ENCODE results near the gene MIDN.
A peak's percentile ranks its signal among the peaks of the same experiment; 100 is the strongest.

Gene MIDN

DNA sequence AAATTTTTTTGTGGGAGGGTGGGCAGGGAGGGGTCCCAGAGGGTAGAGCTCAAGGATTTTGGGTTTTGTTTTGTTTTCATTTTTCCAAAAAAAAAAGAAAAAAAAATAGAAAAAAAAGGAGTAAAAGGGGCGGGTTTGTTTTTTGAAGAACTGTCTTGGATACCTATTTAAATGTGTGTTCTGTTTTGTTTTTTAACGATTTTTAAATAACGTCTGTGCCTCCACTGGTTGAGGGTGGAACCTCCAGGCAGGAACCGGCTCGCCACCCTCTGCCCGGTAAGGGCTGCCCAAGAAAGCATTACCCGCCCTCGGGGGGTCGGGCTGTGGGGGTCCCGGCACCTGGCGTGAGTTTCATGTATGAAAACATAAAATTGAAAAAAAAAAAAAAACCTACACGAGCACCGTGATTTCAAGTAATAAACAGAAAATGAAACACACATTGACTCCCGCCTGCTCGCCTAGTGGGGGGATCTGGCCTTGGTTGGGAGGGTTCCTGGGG is 10.4 kb downstream of the MIDN start:
- DNase-seq (ENCODE audit: low read depth): no peak

DNA sequence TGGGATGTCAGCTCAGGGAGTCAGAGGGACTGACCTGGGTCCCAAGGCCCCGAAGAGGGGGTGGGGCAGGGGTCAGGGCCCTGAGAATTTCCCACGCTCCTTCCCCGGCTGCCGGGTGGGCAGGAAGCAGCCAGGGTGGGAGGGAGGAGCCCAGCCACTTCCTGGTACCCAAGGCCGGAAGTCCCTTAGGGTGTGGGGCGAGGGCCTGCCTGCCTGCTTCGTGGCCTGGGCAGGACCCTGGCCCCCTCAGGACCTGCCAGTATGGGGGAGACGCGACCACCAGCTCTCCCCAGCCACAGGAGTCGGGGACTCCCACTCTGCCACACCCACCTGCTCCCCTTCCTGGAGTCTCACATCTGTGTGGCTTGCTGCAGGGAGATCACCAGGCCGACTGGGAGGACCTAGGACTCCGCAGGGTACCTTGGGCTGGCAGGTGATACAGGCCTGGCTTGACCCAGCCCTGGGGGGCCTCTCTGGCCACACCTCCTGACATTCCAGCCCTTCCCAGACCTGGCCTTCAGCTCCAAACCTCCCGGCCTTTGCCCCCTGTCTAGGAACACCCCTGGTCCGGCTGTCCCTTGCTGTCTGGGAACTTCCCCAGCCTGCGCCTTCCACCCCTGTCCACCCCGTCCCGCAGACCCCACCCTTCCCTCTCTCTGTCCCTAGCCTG is 11.0 kb downstream of the MIDN start:
- DNase-seq (ENCODE audit: low read depth): no peak

DNA sequence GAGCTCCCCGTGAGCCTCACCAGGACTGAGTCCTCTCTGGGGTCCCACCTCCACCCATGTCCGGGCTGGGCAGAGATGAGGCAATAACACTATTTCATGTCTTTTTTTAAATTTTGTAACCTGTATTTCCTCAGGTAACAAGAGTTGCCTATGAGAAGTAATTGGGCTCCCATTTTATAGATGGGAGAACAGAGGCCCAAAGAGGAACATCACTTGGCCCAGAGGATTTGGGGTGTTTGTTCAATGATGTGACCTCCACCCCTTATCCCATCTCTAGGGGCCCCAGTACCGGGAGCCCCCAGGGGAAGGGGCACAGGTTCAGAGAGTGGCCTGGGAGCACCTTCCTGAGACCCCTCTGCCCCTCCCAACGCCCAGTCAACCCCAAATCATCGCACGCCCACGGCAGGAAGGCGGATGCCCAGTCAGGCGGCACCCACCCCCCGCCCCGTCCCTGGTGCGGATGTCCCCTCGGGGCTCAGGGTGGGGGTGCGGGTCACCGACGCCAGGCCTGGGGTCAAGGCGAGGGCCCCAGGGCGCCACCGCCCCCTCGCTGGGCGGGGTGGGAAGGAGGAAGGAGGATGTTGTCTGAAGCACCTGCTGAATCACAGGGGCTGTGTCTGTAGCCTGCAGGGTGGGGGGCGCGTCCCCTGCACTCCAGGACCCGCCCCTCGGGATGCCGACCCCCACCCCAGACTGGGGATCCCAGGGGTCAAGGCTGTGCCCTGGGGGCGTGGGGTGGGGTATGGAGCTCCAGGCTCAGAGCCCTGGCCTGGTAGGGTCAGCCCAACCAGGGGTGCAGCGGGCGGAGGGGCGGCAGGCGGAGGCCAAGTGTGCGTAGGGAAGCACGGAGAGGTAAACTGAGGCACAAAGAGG is 11.7 kb downstream of the MIDN start:
- DNase-seq (ENCODE audit: low read depth): no peak

DNA sequence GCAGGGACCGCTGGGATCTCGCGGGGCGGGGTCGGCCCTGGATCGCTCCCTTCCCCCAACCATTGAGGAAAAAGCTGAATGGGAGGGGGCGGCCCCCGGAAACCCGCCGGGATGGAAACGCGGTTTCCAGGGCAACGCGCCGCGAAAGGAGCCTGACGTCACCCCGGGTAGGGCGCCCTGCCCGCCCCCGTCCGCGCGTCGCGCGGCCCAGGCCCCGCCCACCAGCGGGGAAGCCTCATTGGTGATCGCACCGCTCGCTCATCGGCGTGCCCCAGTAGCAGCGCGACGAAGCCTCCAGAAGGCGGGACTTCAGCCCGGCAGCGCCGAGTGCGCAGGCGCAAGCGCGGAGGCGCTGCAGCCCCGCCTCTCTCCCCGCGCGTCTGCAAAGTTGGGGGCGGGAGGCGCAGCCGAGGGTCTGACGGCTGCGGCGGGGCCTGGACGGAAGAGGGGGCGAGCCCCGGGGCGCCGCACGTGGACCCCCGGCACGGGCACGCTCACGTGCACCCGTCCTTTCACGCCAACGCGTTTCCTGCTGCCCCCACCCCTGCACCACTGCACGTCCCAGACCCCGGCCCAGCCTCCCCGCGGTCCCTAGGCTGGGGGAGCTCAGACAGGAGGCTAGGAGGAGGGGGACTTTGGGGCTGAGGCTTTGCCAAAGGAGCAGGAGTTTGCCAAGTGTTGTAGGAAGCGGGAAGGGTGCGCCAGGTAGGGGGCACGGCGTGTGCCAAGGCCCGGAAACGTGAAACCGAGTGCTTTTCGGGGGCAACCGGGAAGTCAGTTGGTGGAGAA is 12.6 kb downstream of the MIDN start:
- DNase-seq (ENCODE audit: low read depth): peak; percentile 94

DNA sequence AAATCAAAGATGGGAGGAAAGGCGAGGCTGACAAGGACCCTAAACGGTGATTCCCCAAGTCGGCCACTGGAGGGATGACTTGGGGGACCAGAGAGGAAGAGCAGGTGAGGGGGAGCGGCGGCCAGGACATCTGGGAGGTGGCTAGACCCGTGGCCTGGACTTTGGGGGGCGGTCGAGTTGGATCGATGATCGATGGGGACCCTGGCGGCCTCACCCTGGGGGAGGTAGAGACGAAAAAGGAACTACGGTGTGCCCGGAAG is 13.1 kb downstream of the MIDN start:
- DNase-seq (ENCODE audit: low read depth): no peak

DNA sequence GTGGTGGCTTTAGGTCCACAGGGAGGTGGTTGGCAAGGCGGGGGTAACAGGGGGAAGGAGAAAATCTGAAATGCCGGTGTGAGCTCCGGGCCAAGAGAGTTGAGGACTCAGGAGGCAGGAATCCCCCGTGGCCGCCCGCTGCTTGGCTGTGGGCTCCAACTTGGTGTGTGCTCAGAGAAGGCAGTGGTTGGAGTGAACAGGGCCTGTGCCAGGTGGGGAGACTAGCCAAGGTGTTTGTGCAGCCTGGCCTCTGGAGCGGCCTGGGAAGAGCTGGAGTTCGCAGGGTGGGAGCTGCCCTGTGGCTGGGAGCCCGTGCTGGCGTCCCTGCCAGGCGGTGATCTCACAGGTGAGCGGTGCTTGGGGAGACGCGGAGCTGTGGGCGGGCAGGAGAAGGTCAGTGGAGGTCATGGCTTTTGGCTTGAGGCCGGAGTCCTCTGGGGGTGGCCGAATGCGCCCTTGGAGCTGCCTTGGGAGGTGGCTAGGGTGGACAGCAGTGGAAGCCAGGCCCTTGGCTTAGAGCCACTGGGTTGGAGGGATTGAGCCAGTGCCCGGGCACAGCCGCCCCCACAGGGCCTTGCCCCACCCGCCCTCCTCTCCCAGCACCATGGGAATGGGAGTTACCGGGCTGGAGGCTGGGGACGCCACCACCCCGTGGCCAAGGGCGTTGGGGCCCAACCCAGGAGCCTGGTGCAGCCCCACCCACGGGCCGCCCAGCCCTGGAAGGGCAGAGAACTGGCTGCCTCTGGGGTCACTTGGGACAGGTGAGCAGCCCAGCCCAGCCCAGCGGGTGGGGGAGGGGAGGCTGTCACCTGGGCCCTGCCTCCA is 13.6 kb downstream of the MIDN start:
- no peak for DNase-seq (ENCODE audit: low read depth)

DNA sequence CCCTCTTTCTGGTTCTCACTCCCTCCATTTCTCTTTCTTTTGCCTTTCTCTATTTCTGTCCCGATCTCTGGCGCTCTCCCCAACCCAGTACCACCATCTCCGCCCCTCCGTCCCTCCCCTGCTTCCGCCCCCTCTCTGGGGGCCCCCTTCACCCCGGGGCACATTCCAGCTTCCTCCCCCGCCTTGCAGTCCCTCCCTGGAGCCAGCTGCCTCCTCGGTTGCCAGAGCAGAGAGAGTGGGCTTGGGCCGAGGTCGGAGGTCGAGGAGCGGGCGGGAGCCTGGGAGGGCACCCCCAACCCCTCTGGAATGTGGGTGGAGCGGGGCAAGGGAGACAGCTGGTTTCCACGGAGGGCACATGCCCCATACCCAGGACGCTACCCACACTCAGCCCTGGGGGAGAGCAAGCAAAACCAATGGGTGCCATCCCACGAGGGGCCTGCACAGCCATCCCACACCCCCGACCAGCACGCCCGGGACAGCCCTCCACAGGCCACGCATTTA is 14.3 kb downstream of the MIDN start:
- no peak for DNase-seq (ENCODE audit: low read depth)

DNA sequence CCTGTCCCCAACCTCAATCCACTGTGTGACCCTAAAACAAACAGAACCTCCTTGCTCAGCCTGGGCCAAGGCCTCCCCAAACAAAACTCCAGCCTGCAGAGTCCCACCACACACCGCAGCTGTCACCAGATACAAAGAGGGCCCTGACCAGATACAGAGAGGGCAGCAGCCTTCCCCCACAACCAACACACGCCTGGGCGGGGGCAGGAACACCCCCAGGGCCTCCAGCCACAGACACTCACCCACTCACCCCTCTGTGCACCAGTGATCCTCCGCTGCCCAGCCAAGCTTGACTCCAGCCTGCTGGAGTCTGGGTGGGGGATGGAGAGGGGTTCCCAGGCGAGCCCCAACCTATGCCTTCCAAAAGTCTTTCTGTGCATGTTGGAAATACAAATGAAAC is 14.8 kb downstream of the MIDN start:
- DNase-seq (ENCODE audit: low read depth): no peak

DNA sequence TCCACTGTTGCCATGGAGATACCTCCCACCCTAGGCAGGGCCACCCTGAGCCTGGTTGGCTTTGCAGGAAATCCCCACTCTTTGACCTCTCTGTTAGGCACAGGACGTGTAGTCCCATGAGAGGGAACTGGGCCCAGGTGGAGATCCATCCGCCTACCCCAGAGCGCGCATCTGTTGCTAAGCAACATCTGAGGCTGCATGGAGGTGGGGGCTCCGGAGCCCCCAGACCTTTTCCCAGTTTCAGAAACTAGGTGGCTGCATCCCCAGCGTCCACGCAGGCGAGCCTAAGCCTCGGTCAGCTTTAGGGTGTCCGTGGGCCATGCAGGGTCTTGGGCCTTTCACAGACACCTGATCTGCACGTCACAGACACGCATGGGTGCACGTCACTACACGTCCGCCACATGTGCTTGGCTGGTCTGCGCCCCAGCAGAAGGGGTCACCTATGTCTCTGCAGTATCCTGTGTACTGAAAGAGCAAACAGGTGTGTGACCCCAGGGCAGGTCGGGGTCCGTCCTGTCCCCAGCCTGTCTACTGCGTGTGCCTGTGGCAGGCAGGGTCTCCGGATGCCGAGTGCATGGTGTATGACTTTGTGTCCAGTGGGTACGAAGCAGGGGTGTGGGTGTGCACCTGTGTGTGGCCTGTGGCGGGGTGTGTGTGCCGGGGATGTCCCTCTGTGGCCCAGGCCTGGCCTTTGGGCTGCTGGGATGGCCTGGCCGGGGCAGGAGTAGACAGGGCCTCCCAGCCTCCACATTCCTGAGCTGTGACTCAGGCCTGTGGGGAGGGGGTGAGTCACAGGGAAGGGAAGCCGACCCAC is 16.6 kb downstream of the MIDN start:
- DNase-seq (ENCODE audit: low read depth): peak; percentile 73

DNA sequence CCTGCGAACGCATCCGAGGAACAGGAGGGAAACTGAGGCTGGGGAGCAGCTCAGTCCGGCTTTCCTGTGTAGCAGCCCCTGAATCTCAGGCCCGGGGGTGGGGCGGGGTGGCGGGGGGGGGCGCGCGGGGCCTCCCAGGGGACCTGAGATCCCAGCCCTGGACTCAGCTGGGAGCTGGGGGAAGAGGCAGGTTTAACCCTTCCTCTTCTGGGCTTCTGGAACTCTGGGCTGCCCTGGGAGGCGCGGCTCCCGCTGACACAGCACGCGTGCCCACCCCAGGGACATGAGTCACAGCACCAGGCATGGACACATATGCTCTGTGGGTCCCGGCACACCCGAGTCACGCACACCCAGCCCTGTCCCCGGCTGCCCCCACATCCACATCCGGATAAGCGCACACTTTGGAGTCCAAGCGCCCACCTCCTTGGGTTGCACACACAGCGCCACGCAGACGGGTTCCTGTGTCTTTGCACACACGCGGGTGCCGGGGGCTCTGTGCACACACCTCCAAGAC is 17.3 kb downstream of the MIDN start:
- DNase-seq (ENCODE audit: low read depth): no peak

DNA sequence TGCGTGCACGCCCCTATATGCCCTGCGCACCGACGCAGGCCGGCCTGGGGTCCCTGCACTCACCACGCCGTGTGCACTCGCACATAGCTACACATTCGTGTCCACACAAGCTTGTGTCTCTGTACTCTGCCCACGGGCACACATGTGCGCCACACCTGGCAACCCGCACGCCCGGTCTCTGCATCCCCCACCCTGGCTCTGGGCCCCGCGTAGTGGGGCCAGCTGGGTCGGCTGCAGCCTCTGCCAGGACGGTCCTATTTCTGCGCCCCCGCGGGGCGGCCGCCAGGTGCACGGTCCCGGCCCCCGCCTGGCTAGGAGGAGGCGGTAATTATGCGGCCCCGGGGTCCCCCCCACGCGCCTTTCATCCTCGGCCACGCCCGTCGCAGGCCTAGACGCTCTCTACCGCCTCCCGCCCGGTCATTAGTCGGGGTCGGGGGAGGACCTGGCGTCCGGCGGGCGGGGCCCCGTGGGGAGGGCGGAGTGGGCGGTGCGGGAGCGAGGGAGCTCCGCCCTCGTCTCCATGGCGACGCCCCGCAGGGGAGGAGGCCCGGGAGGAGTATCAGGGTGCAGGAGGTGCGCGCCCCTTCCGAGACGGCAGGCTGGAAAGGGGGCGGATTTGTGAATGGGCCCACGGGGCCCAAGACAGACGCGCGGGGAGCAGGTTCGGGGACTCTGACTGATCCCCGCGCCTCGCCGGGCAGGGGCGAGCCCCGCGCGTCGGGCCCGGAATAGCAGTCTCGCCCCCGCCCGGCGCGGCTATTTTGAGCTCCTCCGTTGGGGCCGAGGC is 17.9 kb downstream of the MIDN start:
- no peak for DNase-seq (ENCODE audit: low read depth)

DNA sequence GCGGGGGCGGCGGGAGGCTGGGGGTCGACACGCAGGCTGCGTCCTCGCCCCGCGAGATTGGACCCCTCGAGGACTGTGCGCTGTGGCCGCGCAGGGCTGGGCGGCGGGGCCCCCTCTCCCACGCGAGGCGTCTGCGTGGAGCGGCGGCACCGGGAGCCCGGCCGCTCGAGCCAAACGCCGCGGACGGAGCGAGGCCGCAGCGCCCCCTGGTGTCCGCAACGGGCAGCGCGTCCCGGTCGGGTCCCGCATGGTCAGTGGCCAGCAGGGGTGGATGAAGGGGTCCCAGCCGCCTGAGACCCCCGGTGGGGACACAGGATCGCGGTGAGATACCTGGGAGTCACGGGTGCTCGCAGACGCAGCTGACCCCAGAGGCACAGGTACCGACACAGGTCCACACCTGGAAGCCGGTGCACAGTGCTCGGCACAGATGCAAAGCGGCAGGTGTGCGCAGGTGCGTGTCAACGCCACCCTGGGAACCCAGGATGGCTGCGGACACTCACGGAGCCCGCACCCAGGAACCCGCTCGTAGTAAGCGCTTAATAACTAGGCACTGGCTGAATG is 18.6 kb downstream of the MIDN start:
- DNase-seq (ENCODE audit: low read depth): no peak

DNA sequence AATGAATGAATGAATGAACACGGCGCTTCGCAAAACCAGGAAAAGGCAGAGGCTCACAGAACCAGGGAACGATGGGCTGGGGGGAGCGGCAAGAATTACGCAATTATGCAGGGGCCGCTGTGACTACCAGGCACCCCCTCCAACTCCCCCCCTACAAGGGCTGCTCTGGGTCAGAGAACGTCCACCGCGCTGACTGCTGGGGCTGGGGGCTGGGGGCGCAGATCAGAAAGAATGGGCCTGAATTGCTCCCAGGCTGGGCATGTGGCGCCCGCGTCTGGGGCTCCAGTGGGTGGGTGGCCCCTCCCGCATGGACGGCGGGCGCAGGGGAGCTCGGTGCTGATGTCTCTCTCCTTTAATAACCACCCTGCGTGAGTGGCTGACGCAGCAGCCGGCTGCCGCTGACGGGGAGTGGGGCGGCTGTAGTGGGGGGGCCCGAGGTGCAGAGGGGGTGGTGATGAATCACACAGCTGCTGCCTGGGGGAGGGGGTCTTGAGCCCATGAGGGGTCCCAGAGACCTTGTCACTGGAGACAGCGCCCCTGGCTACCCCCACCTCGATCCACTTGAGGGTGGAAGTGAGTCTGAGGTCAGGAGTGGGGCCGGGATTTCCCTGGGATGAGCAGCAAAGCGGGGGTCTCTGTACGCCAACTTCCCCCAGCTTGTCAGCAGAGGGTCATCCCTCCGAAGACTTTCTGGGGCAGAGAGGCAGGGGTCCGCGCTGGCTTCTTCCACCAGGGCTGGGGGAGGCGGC is 19.3 kb downstream of the MIDN start:
- DNase-seq (ENCODE audit: low read depth): no peak

DNA sequence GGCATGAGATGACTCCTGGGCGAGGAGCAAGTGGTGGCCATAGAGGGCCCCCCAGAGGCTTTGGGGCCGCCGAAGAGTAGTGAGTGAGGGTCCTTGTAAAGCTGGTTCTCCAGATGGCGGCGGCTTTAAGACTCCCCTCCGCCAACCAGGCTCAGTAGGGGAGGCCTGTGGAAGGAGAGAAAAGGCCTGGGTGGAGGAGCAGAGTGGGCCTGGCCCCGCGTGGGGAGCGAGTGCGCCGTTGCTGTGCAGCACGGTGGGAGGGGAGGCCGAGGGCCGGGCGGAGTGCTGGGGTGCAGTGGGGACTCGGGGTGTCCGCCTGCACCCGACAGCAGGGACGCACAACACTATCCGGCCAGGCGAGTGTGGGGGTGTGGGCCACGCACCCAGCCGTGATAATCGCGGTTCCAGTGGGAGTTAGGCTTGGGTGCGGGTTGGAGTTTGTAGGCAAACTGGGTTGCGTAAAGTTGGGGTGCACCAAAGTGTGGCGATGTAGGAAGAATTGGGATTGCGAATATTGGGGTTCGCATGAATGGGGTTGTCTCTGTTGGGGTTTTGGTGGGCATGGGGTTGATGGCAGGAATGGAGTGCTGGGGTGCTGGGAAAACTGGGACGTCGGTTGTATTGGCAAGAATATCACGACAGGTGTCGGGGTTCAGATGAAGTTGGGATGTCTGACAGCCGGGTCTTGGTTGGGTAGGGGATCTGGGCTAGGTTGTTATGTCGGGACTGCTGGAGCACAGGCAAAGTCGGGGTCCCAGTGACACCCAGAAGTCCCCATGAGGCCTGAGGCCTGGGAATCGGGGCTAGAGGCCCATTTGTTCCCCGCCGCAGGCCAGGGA is 20.1 kb downstream of the MIDN start:
- DNase-seq (ENCODE audit: low read depth): no peak

DNA sequence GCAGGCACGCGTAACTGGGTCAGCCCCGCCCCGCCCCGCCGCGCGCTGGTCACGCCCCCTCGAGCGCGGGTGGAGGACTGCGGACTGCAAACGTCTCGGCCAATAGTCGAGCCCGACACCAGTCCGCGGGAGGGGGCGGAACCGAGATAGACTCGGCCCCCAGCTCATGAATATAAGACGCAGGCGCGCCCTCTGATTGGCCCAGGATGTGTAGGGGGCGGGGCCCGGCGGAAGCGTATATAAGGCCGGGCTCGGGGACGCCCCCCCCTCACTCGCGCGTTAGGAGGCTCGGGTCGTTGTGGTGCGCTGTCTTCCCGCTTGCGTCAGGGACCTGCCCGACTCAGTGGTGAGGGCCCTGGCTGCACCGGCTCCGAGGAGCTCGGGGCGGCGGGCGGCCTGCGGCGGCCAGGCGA is 20.7 kb downstream of the MIDN start, which contains the start of gene CIRBP:
CIRBP (plus strand) TSS at position 268 of the 413 bp plus-strand sequence. CDS start 1,602 bp downstream, outside the sequence.
- DNase-seq (ENCODE audit: low read depth): peak; percentile 99

DNA sequence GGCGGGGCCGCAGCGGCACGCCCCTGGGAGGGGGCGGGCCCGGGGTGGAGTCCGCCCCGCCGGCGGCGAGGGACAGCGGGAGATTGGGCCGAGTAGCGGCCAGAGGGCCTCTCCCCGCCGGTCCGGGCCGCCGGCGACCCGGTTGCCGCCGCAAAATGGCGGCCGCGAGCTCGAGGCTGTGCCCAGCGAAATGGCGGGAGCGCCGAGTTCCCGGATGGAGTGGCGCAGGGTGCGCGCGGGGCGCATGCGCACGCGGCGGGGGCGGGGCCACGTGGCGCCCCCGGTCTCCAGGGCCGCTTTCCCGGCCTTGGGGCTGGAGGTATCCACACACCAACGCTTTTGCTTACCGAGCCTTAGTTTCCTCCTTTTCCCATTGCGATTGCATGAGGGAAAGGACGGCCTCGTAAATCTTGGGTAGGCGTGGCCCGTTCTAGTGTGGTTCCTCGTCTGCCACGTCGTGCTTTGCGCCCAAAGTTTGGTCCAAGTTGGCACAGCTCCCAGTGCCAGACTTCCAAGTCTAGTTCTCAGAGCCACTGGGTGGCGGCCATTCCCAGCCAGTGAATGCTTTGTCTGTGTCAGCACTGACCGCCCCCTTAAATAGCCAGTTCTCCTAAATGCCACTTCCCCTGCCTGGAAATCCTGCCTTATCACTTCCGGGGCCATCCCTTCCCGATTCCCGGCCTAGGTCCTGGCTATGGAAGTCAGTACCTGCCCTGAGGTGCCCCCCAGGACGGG is 21.3 kb downstream of the MIDN start:
- DNase-seq (ENCODE audit: low read depth): peak; percentile 81
